Hippocampal formation (tissue), 2 donors: ENCODE data around the gene SMURF1.

Experiments used
- DNase-seq, 2 donors: peaks; one replicate each; lab custom pipeline; 2025; lab: John Stamatoyannopoulos, UW

The SMURF1 gene

DNA sequence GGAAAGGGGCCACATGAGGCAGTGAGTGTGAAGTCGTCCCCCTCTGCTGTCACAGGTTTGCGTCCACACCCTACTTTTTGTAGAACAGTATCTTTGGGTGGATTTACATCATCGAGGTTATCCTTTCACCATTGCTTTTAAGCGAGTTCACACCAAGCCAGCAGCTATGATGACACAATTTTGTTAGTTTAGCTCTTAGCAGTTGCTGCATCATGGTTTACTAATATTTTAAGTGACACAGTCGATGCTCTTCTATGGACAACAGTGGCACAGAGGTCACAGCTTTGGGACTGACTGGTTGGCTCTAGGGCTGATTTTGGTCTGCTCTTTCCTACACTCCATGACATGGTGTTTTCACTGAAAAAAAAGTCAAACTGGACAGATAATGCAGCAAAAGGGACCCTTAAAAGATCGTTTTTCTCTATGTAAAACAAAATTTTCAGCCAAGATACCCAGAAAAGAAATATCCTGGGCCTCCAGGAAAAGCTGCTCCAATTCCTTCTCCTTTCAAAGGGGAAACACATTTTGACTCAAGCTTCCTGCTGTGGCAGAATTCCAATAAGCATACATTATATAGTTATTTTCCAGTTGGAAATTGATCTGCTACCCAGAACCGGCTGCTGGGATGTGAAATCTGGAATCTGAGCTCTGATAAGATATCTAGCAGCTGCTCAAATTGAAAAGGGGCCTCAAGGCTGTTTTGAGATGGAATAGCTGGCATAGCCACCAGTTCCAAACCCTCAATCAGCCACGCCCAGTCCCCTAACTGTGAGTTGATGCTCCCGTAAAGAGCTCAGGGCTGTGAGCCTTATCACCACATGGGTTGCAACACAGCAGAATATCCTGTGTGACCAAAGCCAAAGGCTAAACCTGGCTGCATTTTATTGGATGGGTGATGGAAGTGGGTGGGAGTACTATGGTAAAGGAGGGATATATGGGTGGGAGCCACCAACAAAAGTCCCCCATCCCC is 114.2 kb downstream of the SMURF1 start:
- no peak for DNase-seq

DNA sequence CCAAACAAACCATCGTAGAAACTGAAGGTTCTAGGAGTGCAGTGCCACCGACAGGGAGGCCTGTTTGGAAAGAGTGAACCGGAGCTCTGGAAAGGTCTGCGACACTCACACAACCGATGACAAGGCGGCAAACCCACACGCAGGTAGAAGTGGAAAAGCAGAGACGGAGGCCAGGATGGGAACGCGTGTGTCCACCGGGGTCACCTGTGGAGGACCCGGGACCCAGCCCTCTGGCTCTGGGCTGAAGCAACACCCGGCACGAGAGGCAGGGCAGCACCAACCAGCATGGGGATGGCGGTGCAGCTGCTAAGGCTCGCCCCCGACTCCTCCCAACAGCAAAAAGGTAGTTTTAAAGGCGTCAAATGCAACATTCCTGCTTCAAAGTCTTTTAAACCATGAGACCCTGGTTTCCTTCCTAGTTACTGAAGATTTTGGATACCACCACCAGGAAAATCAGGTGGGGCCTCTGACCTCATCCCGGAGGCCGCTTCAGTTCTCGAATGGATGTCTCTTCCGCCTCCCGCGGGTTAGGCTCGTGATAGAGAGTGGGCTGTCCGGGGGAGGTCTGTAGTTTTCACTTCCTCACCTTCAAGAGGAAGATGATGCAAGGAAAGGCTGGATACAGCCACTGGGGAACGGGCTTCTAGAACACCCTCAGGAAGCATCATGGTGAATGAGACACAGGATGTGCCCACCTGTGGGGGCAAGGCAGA is 115.5 kb downstream of the SMURF1 start:
- DNase-seq, result no peak

DNA sequence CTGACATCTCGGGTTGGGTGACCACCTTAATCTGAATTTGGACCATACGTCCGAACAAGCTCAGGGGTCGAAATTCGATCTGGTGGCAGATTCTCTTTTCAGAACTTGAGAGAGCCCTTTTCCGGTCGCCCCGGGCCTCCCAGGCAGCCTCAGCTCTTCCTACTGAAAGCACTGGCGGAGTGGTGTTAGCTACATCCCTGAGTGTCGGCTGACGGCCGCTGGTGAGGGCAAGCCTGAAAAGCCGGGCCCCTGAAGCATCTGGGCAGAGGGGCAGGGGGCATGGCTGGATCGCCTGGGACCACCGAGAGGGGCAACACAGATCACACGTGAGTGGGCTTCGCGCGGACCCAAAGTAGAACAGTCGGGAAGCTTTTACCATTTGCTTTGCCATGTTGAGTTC is 116.1 kb downstream of the SMURF1 start:
- DNase-seq, result no peak

DNA sequence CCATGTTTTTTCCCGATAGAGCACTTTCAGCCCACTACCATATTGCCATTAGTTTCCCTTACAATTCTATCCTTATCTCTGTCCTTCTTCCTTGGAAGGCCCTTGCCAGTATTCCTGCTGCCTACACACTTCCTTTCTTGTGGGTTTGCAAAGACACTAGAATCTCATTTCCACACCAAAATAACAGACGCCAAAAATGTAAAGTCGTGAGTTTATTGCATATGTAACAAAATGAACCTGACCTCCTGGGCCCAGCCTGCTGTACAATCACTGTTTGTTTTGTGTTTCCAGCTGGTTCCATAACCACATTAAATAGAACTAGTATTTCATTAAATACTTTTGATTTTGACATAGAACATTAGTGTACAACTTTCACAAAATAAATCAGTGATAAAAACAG is 116.7 kb downstream of the SMURF1 start:
- DNase-seq, result no peak

DNA sequence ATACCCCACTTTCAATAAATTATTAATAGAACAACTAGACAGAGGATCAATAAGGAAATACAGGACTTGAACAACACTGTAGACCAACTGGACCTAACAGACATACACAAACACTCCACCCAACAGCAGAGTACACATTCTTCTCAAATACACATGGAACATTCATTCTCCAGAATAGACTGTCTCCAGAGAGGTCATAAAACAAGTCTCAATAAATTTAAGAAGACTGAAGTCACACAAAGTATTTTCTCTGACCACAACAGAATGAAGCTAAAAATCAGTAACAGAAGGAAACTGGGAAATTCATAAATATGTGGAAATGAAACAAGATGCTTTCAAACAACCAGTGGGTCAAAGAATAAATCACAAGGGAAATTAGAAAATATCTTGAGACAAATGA is 119.8 kb downstream of the SMURF1 start:
- DNase-seq, result no peak

DNA sequence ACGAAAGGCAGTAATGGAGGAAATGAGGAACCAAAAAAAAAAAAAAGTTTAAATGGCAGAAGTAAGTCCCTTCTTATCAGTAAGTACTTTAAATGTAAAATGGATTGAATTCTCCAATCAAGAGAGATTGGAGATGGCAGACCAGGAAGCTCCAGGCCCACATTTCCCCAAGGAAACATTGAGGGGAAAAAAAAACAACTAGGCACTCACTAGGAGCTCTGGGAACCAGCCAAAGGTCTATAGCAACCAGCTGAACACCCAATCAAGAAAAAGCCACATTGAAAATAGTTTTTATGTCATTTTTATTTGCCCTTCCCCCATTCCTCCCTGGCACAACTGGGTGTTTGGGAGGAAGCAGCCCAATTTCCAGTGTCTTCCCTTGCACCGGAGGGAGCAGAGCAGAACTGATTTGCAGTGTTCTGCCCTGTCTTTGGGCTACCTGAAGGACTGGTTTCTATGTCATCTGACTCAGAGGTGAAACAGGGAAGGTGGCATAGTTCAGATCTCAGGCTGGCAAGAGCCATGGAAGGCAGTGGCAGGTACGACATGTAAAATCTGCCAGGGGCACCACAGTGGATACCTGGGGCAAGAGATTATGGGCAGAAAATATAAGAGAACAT is 121.9 kb downstream of the SMURF1 start:
- no peak for DNase-seq

DNA sequence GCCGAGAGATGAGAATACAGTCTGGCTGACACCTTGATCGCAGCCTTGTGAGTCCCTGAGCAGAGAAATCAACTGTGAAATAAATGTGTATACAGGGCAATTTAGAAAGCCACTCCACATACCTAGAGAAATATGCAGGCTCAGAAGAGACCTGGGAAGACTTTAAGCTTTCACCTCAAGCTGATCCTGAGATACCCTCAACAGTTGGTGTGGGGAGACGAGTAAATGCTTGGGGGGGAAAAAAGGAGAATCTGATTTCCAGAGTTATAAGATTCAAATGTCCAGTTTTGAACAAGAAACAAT is 123.5 kb downstream of the SMURF1 start:
- DNase-seq, result no peak

DNA sequence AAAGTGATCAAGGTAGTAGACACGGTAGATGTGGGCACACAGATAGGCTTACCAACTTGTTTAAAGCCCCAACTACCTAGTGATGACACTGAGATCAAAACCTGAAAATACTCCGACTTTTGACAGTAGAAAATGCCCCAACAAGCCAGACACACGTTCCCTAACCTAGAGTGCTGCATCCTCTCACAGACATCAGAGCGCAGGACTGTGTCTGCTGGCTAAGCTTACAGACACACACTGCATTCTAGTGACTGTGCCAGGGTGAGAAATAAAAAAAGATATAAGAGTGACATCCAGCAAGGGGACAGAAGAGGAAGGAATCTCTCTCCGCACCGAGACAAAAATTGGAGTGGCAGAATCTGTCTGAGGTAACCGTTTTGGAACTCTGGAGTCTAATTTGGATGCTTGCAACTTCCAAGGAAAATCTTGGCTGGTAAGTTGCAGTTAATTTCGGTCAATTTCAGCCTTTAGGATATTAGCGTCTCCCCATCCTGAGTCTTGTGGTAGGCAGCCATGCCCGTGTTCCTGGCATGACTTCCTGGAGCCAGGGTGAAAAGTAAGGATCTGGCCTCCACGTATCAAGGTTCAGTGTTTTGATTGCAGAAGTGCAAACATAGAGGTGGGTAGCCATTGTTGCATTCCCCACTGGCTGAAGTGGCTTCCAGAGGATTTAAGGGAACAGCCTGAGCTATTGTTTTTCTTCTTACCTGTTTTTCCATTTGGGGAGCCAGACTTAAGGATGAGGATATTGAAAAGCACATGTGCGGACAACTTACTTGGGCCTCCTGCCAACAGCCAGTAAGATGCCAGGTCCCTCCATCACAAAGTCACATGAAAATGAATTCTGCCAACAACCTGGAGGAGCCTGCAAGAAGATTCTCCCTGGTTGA is 124.1 kb downstream of the SMURF1 start:
- DNase-seq, result no peak

DNA sequence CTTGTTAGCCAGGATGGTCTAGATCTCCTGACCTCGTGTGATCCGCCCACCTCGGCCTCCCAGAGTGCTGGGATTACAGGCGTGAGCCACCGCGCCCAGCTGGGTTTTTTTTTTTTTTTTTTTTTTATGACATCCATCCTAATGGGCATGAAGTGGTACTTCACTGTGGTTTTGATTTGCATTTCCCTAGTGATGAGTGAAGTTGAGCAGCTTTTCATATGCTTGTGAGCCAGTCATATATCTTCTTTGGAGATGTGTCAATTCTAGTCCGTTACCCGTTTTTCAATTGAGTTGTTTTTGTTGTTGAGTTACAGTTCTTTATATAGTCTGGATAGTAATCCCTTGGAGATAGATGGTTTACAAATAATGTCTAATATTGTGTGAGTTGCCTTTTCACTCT is 127.7 kb downstream of the SMURF1 start:
- no peak for DNase-seq

DNA sequence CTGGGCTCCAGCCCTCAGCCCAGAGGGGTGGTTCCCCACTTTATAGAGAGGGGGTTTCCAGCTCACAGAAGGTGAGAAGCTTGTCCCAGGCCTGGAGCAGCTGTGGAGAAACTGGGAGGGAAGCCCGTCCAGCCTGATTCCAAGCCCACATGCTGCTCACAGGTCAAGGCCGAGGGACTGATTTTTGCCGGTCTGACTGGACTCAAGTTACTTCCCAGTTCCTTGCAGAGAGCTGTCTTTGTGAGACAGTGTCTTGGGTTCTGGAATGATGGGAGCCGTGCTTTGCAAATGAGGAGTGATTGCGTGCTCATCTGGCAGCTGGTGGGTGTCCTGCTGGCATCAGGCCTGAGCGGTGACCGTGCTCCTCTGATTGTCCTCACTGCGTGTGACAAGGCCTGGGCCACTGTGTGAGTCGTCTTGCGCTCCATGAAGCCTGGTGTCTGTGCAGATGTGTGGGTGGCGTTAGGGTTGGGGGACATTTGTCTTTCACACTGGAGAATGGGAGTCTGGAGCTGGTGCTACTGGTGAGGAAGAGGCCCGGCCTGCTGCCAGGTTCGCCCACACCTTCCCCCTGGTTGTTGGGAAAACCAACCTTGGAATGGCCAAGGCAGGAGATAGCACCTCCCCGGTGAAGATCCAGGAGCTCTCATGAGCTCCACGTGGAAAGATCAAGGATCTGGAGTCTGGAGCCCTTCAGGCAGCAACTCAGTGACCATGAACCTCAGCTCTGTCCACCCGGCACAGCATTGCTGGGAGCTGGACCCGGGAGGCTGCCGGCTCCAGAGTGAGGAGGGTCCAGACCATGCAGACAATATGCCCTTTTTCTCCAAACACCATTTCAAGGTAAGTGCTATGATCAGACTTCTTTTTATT is 129.6 kb downstream of the SMURF1 start:
- DNase-seq, result no peak

DNA sequence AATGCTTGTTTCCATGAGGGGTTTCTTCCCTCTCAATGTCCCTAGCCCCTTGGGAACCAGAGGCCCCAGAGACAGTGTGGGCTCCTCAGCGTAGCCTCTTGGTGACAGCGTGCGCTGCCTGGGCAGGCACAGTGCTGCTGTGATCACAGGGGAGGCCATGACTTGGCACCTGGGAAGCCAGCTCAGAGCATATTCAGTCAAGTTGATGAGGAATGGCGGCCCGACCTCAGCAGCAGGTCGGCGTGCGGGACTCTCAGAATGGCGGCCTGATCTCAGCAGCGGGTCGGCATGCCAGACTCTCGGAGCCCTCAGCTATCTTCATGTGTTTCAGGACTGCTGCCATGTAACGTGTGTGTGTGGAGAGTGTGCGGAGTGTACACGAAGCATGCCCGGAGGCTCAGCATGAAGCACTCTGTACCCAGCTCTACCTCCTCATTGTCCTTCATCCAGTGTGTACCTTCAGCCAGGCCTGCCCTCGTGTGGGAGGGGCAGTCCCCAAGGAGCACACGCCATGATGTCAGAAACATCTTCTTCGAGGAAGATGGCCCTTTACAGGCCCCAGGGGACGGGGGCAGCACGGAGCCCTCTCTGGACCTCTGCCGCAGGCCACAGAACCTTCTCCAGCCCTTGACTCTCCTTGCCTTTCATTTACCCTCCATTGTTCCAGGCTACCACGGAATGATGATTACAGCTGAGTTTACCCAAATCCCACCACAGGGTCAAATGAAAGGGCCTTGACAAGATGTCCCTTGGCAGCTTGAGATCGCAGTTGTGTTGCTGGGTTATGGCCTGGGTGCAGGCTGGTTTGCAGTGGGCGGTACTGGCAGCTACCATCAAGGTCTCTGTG is 130.4 kb downstream of the SMURF1 start:
- no peak for DNase-seq

DNA sequence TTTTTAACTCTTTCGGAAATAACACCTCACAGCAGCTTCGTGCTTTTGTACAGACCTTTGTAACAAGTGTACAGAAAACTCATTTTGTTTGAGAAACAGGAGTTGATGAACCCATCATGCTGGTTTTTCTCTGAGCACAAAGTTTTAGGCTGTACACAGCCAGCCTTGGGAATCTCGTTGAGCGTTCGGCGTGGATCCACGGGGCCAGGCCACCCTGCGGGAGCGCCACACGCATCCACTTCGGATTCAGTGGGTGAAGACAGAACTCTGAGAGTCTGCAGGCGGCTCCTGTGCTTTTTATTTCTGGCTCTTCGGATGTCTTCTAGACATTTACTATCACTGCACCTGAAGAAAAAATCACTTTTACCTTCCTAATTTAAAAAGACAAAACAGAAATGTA is 131.2 kb downstream of the SMURF1 start:
- no peak for DNase-seq

DNA sequence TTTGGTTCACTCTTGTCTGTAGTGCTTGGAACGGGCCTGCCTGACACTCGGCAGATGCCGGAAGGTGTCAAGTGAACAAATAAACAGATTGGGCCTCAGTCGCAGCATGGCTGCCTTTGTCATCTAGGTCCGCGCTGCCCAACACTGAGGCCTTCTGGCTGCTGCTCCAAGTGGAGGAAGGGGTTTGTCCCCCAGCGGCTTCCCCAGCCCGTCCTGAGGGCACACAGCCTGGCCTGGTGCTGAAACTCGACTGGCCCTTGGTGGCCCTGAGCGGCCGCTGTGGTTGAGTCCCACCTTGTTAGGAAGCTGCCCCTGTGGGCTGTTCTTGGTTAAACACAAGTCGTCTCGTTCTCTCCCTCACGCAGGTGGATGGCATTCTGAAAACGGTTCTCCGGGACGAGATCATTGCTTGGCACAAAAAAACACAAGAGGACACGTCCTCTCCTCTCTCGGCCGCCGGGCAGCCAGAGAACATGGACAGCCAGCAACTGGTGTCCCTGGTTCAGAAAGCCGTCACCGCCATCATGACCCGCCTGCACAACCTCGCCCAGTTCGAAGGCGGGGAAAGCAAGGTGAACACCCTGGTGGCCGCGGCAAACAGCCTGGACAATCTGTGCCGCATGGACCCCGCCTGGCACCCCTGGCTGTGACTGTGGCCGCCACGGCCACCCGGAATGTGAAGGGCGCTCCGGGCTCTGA is 132.1 kb downstream of the SMURF1 start:
- DNase-seq, result no peak

DNA sequence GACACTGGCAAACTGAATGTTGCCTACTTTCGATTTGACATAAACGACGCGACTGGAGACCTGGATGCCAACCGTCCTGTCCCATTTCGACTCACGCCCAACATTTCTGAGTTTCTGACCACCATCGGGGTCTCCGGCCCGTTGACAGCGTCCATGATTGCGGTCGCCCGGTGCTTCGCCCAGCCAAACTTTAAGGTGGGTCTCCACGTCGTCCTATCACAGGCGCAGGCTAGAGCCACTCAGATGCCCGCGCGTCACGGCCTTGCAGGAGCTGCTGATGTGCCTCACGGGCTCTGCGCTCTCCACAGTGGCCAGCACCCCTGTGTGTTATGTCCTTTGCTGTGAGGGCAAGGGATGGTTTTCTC is 132.6 kb downstream of the SMURF1 start:
- no peak for DNase-seq

DNA sequence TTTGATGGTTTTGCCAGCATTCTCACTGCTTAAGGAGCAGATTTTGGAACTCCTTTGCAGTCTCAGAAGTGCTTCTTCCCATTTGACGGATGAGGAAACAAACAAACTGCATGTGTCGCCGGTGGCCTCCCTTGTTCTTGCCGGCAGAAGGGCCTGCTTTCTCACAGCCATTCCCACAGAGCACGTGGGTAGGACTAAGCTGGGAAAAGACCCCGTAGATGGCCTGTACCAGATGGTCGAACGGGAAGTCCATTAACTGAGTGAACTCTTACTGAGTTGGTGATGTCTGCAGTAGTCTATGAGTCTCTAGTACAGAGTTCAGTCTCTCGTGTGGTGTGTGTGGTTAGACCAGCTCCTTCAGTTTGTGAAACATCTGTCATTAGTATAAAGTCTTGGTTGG is 133.6 kb downstream of the SMURF1 start:
- DNase-seq, result no peak

DNA sequence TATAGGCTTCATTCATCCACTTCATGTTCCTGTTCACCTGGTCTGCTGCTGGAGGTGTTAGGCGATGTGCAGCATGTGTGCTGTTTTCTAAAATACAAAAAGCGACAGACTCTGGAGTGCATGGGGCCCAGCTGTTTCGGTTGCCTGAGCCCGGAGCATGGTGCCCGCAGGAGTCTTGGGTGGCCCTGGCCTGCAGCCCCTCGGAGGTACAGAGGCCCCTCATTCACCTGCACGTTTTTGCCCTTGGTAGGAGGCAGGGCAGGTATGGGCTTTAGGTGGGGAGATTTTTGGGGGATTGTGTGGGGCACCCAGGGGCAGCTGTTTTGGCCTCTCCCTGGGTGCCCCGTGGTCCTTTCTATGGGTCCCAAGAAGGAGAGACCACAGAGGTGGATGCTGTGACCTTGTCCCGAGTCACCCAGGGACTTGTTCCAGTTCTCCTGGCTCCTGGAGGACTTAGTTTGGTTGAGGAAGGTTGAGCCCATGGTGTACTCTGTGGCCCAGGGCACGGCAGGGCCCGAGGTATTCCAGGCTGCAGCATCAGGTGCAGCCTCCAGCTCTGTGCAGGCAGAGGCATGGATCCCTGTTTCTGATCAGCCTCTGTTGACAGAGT is 134.9 kb downstream of the SMURF1 start:
- DNase-seq, result no peak

DNA sequence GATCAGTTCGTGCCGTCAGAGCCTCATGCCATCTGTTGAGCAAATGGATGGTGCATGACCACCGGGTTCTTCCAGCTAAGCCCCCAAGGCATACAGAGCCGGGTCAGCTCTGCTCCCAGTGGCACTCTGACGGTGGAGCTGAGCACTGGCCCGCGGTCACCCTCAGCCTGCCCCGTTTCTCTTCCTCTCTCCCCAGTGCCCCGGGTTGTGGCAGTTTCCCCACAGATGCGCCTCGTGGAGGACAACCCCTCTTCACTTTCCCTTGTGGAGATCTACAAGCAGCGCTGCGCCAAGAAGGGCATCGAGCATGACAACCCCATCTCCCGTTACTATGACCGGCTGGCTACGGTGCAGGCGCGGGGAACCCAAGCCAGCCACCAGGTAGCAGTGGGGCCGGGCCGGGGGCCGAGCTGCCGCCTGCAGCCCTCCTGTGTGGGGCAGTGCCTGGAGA is 135.7 kb downstream of the SMURF1 start:
- DNase-seq, result no peak

DNA sequence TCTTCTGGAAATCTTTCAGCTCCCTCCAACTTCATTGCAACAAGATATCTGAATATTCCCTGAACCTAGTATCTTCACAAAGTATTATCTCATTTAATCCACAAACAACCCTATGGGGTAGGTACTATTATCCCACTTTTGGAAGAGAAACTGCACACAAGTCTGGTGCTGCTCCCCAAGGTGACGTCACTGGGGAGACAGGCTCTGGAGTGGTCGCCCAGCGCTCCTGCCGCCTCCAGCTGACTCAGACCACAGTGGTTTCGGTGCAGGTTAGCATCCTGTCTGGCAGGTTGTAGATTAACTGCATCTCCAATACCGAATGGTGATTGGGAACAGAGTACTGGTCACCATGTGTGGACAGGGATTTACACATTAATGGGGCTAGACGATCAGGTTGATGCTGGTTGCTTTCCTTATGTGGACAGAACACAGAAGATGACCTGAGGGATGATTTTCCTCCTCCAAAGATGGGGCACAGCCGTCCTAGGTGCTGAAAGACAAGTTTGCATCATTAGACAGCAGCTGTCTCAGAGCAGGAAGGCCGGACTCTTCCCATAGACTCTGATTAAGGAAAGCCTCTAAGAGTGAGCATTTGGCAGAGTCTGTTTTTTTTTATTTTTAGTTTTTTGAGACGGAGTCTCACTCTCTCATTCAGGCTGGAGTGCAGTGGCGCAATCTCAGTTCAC is 137.0 kb downstream of the SMURF1 start:
- DNase-seq, result no peak
